HG03196 (cell line): ENCODE measurements around the gene EML1.

Source experiments
- ATAC-seq: cut with Tn5 transposase; IDR thresholded peaks from one replicate; pipeline ENCODE4 v1.9.1; 2021; ENCODE audit not compliant: unreplicated experiment

Gene EML1

GRCh38 chr14:99891266-99891665 lies 98.1 kb downstream of the EML1 start:
- ATAC-seq = no peak

- ATAC-seq = no peak
These were observed 98.7 kb downstream of the EML1 start for GRCh38 chr14:99891900-99892299.

GRCh38 chr14:99892406-99892805 lies 99.2 kb downstream of the EML1 start:
- no peak for ATAC-seq

GRCh38 chr14:99896361-99896760 lies 103.1 kb downstream of the EML1 start:
- ATAC-seq = no peak

- ATAC-seq = no peak
These were observed 106.5 kb downstream of the EML1 start for GRCh38 chr14:99899578-99900178.

- ATAC-seq = no peak
These were observed 109.7 kb downstream of the EML1 start for GRCh38 chr14:99902925-99903324.

GRCh38 chr14:99904506-99904905 lies 111.3 kb downstream of the EML1 start:
- ATAC-seq = no peak

GRCh38 chr14:99905121-99905520 lies 111.9 kb downstream of the EML1 start:
- ATAC-seq = no peak

GRCh38 chr14:99907761-99908652 lies 114.8 kb downstream of the EML1 start:
- no peak for ATAC-seq

GRCh38 chr14:99908653-99909250 lies 115.5 kb downstream of the EML1 start:
- no peak for ATAC-seq

GRCh38 chr14:99909513-99910064 lies 116.4 kb downstream of the EML1 start:
- ATAC-seq = no peak

- ATAC-seq = no peak
These were observed 117.4 kb downstream of the EML1 start for GRCh38 chr14:99910337-99911309.

GRCh38 chr14:99915305-99916090 lies 122.3 kb downstream of the EML1 start:
- no peak for ATAC-seq

- no peak for ATAC-seq
These were observed 122.8 kb downstream of the EML1 start for GRCh38 chr14:99916091-99916383.

- no peak for ATAC-seq
These were observed 125.6 kb downstream of the EML1 start for GRCh38 chr14:99918781-99919180.

- ATAC-seq = no peak
These were observed 128.2 kb downstream of the EML1 start for GRCh38 chr14:99921425-99921824.

- ATAC-seq = no peak
These were observed 131.2 kb downstream of the EML1 start for GRCh38 chr14:99924379-99924778.

- no peak for ATAC-seq
These were observed 132.3 kb downstream of the EML1 start for GRCh38 chr14:99925471-99925870.

- ATAC-seq = no peak
These were observed 135.8 kb downstream of the EML1 start for GRCh38 chr14:99928963-99929362.

GRCh38 chr14:99929601-99930000 lies 136.4 kb downstream of the EML1 start:
- no peak for ATAC-seq
